CD4-positive, alpha-beta T cell treated with Interferon gamma for 1 hour (primary cell): ENCODE results near the gene SPECC1L.
"Not testable (repeated sequence)": the region's sequence is repeated elsewhere in the genome, so short reads cannot be mapped to it uniquely, and the experiment has no call there.

Experiments
- DNase-seq: peaks from one replicate; pipeline ENCODE4 v3.0.0-alpha.2; 2020

Gene SPECC1L

GRCh38 chr22:24245584-24246561, 24.8 kb upstream of the SPECC1L start:
- DNase-seq = not testable (repeated sequence)

- no peak for DNase-seq
Measured at GRCh38 chr22:24247011-24247507, 23.6 kb upstream of the SPECC1L start.

- DNase-seq = peak; percentile 56
Measured at GRCh38 chr22:24247564-24248344, 22.9 kb upstream of the SPECC1L start.

- DNase-seq = not testable (repeated sequence)
Measured at GRCh38 chr22:24248611-24249010, 22.0 kb upstream of the SPECC1L start.

GRCh38 chr22:24249413-24249812, 21.2 kb upstream of the SPECC1L start:
- not testable (repeated sequence) for DNase-seq

GRCh38 chr22:24251286-24251685, 19.3 kb upstream of the SPECC1L start:
- DNase-seq = not testable (repeated sequence)

- DNase-seq = not testable (repeated sequence)
Measured at GRCh38 chr22:24253126-24253525, 17.5 kb upstream of the SPECC1L start.

- not testable (repeated sequence) for DNase-seq
Measured at GRCh38 chr22:24256136-24256535, 14.5 kb upstream of the SPECC1L start.

- DNase-seq = not testable (repeated sequence)
Measured at GRCh38 chr22:24256736-24257135, 13.9 kb upstream of the SPECC1L start.

- peak; percentile 70 for DNase-seq
Measured at GRCh38 chr22:24259459-24259858, 11.2 kb upstream of the SPECC1L start.

GRCh38 chr22:24262185-24262749, 8.4 kb upstream of the SPECC1L start:
- DNase-seq = not testable (repeated sequence)

- not testable (repeated sequence) for DNase-seq
Measured at GRCh38 chr22:24263479-24263878, 7.2 kb upstream of the SPECC1L start.

- DNase-seq = not testable (repeated sequence)
Measured at GRCh38 chr22:24264329-24264896, 6.2 kb upstream of the SPECC1L start.

- DNase-seq = no peak
Measured at GRCh38 chr22:24265734-24266133, 4.9 kb upstream of the SPECC1L start.

- DNase-seq = not testable (repeated sequence)
Measured at GRCh38 chr22:24266495-24266894, 4.1 kb upstream of the SPECC1L start.

- peak; percentile 1 for DNase-seq
Measured at GRCh38 chr22:24271386-24271854, 789 bp downstream of the SPECC1L start.

- DNase-seq = not testable (repeated sequence)
Measured at GRCh38 chr22:24273031-24273430, 2.4 kb downstream of the SPECC1L start.

- not testable (repeated sequence) for DNase-seq
Measured at GRCh38 chr22:24273906-24274305, 3.3 kb downstream of the SPECC1L start.

GRCh38 chr22:24274696-24275405, 4.2 kb downstream of the SPECC1L start:
- not testable (repeated sequence) for DNase-seq

- not testable (repeated sequence) for DNase-seq
Measured at GRCh38 chr22:24280363-24280762, 9.7 kb downstream of the SPECC1L start.

GRCh38 chr22:24282401-24282800, 11.8 kb downstream of the SPECC1L start:
- DNase-seq = no peak

- DNase-seq = no peak
Measured at GRCh38 chr22:24284747-24285203, 14.1 kb downstream of the SPECC1L start.
